K562 (cell line): ENCODE measurements around the gene PHF3.

Source experiments
- CREB5 ChIP-seq: fragments of 250-450 bp; sonication (Bioruptor Pico); IDR thresholded peaks from 2 replicates; pipeline ENCODE4 v1.5.0; 2020; ENCODE audit warnings: mild to moderate bottlenecking
- CTCF ChIP-seq, 3 experiments: IDR thresholded peaks in 2 of 3; conservative IDR thresholded peaks in 1 of 3; 2 replicates each; pipeline ENCODE4 v1.5.1; 2011 to 2012; ENCODE audit warnings: low read length in 3 of 3, mild to moderate bottlenecking in 3 of 3, control low read depth in 2 of 3, improper control_type of control experiment in 1 of 3, inconsistent platforms in 1 of 3, low read depth in 1 of 3, mixed read lengths in 1 of 3, moderate library complexity in 1 of 3; ENCODE audit not compliant: insufficient read depth in 2 of 3
- NR3C1 ChIP-seq: sonication (generic); formaldehyde crosslinking; IDR thresholded peaks from 2 replicates; pipeline ENCODE4 v1.8.1; 2022; ENCODE audit warnings: missing genetic modification reagents

- no peak for TF ChIP-seq CREB5 (CRISPR knock-in tag)
- TF ChIP-seq NR3C1 (CRISPR knock-in tag): no peak
- TF ChIP-seq CTCF (IDR thresholded peaks at IDR 0.05 in 2 of 3, conservative IDR thresholded peaks at IDR 0.05 in 1 of 3; ENCODE audit: insufficient read depth in 2 of 3, low read depth in 1 of 3, low read length in 3 of 3): no peak
Observed at GRCh38 chr6:63649847-63650265, 14.3 kb downstream of the PHF3 start.
